Left hindlimb (tissue), 1 donor: ENCODE results near the gene RPP21.
"Not testable (repeated sequence)": the region's sequence is repeated elsewhere in the genome, so short reads cannot be mapped to it uniquely, and the experiment has no call there.

Experiments
- DNase-seq: peaks from one replicate; pipeline ENCODE4 v3.0.0-alpha.2; 2018

RPP21 gene

DNA sequence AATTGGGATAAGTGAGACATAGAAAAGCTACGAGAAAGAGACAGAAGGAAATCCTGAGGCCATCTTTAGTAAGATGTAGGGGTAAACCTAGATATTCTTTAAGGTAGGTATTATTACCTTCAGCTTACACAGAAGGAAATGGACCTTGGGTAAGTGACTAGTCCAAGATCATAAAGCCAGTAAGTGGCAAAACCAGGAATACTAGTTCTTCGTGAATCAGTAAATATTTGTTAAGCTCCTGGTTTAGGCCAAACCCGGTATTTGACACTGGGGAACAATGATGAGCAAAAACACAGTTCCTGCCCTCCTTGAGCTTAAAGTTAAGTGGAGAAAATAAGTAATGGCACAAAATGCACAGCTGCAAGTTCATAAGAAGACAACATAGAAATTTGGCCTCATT lies 13.0 kb upstream of the RPP21 start:
- DNase-seq, result no peak

DNA sequence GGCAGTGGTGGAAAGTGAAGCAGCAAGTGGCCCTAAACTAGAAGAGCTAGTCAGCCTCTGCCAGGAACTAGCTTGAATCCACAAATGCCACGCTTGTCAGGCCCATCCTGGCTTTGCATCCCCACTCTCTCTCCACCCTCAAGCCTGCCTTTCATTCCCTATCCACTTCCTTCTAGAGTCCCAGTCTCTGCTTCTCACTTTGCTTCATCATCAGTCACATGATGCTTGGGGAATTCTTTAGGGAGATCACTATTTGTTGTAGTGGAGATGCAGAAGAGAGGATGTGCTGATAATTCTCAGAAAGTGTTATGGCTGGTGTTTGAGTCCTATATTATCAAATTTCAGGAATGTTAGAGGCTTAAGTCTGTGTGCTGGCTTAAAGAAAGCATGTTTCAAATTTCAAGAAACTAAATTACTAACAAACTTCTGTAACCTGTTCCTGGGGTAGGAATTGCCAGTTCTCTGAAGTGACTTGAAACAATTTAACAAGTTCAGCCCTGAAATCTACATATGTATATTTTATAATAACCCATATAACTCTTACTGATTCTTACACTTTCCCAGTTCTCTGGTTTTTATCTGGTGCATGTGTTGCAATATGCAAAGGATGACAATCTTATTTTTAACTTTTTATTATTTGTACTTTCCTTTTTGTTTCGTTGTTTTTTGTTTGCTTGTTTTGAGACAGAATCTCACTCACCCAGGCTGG lies 10.7 kb upstream of the RPP21 start:
- no peak for DNase-seq

DNA sequence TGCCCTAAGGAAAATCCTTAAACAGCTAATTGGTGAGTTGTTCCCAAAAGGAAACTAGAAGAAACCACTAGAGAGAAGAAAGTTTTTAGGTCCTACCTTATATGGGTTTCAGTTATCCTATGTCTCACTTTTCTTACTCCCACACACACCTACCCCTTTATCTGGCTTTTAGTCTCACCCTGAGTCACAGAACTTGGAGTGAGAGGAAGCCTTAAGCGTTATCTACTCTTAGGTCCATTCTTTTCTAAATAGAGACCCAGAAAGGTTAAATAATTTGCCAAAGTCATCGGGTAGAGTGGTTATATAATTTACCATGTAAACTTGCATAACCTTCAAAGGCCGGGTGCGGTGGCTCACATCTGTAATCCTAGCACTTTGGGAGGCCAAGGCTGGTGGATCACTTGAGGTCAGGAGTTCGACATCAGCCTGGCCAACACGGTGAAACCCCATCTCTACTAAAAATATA lies 4.3 kb upstream of the RPP21 start:
- DNase-seq, result no peak

DNA sequence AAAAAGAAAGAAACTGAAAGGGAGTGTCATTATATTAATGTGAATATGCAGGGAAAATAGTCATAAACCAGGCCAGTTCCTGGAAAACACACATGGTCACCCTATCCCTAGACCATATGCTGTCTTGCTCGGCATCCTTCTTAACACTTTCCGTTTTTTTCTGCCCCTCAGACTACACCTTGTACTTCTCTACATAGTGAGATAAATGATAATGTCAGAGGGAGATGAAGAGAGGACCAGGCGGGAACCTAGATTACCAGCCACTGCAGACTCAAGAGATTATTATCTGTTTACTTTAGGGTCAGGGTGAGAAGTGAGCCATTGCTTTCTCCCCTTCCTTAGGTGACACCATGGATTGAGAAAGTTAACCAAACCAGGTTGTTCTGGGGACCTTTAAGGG lies 3.7 kb upstream of the RPP21 start:
- DNase-seq, result no peak

DNA sequence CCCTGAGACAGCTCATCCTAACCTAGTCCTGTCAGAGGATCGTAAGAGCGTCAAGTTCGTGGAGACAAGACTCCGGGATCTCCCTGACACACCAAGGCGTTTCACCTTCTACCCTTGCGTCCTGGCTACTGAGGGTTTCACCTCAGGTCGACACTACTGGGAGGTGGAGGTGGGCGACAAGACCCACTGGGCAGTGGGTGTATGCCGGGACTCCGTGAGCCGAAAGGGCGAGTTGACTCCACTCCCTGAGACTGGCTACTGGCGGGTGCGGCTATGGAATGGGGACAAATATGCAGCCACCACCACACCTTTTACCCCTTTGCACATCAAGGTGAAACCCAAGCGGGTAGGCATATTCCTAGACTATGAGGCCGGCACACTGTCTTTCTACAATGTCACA lies 3.2 kb upstream of the RPP21 start:
- no peak for DNase-seq

DNA sequence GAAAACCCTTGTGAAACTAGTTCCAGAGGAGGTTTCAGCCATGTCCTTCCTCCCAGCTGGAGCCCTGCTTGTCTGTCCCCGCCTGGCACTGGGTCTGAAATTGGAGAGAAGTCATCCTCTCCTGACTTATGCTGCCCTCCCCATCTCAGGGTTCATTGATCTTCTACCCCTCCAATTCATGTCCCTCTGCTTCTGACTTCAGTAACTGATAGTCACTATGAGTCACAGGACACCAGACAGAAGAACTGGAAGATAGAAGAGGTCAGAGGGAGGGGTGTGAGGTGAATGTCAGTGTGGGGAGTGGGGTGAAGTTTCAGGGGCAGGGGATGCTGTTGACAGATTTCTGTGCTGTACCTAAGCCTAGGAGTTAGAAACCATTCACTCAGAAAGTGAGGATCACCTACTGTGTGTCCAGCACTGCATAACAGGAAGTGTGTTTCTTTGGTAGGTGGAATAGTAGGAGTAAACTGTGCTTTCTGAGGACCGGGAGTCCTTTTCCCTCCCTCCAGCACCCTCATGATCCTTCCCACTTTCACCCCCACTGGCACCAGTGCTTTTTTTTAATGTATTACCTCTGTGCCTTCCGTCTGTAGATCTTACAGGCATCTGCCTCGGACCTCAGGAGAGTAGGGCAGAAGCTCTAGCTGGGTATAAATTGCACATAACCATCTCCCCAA lies 627 bp upstream of the RPP21 start:
- DNase-seq, result no peak

DNA sequence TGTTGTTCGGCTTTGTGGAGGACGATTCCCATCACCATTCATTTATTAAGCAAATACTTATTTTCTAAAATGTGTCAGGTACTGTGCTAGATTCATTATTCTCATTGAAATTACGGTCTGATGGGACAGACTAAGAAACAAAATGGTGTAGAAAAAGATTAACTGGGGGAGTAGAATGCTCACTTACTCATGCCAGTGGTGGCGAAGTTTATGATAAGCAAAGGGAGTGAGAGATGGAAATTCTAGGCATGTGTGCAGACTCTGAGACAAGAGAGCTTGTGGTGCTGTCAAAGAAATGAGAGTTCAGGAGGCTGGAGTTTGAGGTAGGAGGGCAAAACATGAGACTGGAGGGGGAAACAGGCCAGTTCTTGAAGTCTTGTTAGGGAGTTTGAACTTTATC lies 896 bp downstream of the RPP21 start:
- DNase-seq, result no peak

DNA sequence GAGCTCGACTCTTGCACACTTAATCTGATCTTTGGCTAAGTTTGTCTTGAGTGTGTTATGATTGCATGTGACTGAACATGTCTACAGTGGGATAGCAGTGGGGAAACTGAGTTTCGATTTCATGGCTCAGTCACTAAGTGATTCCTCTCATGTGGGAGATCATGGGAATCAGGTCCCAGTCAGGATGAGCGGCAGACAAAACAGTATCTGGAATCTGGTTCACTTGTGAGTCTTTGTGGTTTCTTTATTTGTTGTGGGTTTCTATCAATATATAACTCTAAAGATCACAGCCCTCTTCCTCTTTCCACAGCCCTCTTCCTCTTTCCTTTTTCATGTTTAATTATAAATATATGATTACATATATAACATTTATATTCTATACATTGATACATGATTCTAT lies 4.0 kb downstream of the RPP21 start:
- no peak for DNase-seq

DNA sequence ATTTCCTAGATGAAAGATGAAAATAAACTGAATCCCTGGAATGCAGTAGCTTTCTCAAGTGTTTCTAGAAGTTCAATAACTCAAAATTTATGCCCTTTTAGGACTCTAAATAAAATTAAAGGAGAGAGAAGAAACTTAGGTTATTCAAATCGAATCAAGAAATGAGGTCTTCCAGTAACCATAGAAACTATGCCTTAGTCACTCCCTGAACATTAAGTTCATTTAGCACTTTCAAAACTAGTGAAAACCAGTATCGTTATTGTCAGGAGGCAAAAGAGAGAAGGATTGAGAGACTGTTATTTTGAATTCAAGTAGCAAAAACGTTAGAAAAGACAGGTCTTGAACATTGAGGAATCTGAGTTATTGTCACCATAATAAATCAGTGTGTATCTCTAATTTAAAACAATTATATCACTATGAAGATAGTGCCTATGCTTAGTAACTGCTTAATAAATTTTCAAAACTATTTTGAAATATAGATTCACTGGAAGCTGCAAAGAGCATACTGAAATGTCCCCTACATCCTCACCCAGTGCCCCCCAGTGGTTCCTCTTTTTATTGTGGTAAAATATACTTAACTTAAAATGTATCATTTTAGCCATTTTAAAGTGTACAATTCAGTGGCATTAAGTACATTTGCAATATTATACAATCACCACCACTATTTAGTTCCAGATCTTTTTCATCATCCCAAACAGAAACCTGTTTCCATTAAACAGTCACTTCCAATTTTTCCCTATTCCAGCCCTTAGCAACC lies 4.6 kb downstream of the RPP21 start:
- DNase-seq, result no peak

DNA sequence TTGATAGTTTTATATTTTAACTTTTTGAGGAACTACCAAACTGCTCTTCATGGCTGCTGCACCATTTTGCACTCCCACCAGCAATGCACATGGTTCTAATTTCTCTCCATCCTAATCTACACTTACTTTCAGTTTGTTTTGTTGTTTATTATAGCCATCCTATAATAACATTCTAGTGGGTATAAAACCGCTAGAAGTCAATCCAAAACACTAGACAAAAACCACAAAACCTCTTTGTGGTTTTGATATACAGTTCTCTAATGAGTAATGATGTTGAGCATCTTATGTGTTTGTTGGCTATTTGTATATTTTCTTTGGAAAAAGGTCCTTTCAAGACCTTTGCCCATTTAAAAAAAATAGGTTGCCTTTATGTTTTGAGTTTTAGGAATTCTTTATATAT lies 5.6 kb downstream of the RPP21 start:
- DNase-seq, result no peak

DNA sequence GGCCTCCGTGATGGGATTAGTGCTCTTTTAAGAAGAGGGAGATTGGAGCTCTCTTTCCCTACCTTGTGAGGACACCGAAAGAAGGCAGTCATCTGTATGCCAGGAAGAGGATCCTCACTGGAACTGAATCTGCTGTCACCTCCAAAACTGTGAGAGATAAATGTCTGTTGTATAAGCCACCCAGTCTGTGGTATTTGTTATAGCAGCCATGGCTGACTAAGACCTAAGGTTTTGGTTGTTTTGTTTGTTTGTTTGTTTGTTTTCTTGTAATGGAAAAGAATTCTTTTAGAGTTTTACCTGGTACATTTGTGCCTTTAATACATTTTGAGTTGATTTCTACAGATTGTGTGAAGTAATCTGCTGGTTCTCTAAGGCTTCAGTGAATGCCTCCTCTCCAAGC lies 7.6 kb downstream of the RPP21 start:
- DNase-seq, result no peak

DNA sequence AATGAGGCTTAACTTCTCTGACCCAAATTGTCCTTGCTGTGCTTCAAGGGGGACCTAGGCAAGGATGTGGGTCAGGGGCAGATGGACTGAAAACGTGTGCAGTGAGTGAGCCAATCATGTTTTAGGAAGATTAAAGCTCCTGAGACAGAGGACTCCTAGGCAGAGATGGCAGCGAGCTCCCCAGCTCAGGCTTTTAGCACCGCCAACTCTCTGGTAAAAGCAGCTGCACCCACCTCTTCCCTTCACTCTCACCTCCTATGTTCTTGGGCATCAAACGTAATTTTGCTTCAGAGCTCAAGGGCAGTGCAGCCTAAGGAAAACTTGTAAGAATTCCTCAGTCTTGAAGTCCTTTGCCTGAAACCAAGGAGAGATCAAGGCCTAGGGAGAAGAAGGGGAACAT lies 10.3 kb downstream of the RPP21 start:
- DNase-seq, result no peak

DNA sequence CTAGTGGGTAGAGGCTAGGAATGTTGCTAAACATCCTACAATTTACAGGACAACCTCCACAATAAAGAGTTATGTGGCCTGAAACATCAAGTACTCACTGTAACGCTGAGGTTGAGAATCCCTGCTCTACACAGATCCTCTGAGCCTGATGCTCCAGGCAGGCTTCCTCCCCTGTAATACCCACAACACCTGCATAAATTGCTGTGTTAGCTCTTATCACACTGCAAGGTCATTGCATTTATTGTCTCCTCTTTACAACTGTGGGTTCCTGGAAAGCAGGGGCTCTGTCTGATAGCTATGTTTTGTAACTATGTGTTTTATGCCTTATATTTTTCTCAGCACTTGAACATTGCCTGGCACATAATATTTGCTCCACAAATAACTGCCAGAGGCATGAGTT lies 11.6 kb downstream of the RPP21 start:
- no peak for DNase-seq

DNA sequence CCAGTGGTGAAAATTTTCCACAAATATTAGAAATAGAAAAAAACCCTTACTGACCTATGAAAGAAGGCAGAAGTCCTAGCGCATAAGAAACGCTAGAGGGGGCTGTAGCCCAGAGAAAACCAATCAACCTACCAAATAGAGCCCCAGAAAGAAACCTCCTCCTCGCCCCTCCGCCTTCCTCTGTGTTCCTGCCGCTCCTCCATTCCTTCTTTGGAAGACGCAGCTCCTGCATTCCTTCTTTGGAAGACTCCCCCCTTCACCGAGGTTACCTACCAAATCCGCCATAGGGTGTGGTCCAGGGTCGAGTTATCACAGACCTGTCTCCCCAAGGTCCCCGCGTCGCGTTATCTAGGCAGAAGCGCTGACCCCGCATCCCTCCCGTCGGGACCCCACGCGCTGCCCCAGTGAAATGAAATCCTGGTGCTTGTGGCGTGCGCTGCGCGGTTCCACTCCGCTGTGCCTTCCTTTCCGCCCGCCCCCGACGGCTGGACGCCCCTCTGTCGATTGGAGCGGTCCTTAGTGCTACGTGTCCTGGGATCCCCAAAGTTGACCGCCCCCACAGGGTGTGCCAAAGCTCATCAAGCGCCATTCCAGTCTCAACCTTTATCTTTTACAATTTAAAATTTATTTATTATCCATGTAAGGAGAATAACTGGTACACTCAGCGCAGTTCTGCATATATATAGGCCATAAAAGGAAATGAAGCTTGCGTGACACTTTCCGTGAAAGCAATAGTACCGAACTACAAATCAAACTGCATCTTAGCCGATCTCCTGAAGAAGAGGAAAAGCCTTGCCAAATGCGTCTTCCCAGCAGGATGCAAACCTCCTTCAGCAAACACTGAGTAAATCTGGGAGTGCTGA lies 13.0 kb downstream of the RPP21 start:
- peak; percentile 39 for DNase-seq

DNA sequence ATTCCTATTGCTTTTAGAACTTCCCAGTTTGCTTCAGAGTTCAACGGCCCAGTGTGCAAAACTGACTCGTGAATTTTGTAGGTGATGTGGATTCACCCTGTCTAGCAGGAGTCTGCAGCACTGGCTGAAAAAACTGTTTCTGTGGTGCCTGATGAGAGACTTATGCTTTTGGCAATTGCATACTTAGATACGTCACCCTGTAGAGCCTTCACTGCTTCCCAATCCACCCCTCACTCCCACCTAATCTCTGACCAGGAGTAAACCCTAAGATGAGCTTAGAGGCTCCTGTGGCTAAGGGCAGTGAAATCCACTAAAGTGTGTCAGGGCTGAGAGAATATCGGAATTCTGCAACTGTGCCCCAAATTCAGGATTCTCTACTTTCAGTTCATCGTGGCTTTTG lies 14.3 kb downstream of the RPP21 start:
- DNase-seq, result no peak

DNA sequence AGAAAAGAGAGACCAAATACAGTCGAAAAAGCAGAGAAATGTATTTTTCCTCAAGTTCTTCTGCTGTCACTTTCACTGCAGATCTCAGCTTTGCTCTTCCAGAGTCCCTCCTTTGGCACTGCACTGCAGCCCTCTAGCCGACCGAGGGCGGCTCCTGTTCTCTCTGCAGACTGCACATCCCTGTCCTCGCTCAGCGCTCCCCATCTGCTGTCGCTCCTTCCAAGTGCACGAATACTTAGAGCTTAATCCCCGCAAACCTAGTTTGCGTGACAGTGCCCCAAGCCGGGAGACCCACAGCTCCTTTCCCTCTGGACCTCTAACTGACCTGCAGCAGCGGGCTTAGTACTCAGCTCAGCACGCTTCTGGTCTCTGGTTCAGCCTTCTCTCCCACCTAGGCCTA lies 15.2 kb downstream of the RPP21 start:
- DNase-seq, result no peak

DNA sequence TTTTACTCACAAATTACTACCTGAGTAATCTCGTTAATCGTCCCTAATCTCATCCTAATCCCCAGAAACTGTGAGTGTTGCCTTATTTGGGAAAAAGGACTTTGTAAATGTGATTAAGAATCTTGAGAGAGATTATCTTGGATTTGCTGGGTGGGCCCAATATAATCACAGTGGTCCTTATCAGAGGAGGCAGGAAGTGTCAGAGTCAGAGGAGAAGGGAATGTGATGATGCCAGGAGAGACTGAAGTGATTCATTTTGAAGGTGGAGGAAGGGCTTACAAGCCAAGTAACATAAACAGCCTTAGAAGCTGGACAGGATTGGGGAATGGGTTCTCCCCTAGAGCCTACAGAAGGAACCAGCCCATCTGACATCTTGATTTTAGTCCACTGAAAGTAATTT lies 16.7 kb downstream of the RPP21 start:
- DNase-seq, result no peak

DNA sequence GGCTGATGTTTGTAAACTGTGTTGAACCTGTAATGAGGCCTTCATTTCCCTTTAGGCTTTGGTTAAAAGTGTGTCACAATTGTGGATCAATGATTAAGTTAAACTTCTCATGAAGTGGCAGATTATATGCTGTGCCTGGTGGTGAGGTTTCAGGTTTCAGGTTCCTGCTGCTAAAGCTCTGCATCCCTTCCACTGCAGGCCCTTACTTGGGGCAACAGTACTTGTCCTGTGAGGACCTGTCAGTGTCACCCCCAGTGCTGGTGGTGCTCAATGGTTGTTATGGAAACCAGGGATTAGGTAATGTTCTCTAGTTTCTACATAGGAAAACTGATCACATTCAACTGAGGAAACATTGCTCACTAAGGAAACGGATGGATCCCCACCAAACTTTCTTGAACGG lies 18.5 kb downstream of the RPP21 start:
- no peak for DNase-seq

DNA sequence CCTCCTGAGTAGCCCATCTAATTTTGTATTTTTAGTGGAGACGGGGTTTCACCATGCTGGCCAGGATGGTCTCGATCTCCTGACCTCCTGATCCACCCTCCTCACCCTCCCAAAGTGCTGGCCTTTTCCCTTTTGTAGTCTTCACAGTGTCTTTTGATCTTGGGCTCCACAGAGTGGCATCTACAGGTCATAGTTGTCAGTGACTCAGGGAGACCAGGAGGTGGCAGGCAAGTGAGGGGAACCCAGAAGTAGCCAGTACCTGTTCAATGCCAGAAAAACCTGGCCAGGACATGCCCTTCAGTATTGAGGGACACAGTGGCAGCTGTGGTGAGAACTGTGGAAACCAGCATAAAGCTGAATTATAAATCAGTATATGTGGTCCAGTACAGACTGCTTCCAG lies 19.6 kb downstream of the RPP21 start:
- DNase-seq, result no peak

DNA sequence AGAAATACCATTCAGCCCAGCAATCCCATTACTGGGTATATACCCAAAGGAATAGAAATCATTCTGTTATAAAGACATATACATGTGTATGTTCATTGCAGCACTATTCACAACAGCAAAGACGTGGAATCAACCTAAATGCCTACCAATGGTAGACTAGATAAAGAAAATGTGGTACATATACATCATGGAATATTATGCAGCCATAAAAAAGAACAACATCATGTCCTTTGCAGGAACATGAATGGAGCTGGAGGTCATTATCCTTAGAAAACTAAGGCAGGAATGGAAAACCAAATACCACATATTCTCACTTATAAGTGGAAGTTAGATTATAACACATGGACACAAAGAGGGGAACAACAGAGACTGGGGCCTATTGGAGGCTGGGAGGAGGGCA lies 24.3 kb downstream of the RPP21 start:
- not testable (repeated sequence) for DNase-seq

DNA sequence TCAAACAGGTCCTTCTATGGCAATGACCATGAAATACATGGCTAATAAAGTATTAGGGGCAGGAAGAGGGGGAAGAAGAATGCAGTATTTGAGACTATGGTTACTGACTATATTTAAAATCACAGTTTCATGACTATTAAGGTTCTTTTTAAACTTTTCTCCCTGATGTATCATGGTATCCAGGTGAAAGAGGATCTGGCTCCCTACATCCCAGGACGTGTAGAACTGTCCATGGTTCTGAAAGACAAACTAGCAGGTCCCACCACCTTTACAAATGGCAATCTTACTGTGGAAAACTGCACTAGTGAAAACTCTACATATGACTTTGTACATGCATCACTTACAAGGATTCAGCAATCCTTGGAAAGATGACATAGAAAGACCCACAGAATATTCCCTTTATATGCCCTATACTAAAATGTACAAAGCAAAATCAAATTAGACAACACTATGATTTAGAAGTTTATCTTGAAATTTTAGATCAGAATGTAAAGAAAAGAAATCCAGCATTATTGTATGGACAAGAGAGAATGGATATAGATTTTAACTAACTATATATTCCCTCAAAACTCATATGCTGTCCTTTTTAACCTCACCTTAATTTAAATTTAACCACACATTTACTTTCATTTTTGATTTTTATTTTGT lies 33.5 kb downstream of the RPP21 start:
- no peak for DNase-seq

DNA sequence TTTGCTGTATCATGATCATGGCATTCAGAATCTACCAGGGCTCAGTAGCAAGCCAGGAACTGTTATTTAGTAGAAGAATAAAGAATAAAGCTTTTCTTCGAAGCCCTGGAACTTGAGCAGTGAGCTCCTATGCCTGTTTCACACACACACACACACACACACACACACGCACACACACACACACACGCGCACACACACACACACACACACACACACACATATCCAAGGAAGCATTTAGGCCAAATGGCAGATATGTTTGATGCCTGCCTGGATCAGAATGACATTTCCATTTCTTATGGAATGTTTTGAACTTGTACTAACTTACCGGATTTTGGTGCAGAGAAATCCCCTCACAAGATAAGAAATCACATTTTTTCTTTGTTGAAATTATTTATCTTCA lies 35.5 kb downstream of the RPP21 start:
- no peak for DNase-seq

DNA sequence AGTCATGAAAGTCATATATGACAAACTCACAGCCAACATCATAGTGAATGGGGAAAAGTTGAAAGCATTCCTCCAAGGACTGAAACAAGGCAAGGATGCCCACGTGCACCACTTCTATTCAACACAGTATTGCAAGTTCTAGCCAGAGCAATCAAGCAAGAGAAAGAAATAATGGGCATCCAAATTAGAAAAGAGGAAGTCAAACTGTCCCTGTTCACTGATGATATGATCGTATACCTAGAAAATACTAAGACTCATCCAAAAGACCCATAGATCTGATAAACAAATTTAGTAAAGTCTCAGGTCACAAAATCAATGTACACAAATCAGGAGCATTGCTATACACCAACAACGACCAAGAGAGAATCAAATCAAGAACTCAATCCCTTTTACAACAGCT lies 41.2 kb downstream of the RPP21 start:
- DNase-seq, result no peak
